SU-DHL-6 (cell line): ENCODE results near the gene WIZ.

Source experiments
- H2AFZ ChIP-seq: fragments of 200-600 bp; sonication (generic); 2 replicates; pipeline ENCODE4 v1.6.1; 2014; ENCODE audit warnings: low read depth, mild to moderate bottlenecking, moderate library complexity, mixed read lengths, antibody characterized with exemption, low read length; ENCODE audit not compliant: severe bottlenecking
- H3F3A ChIP-seq: fragments of 200-600 bp; shearing (Covaris generic); 2 replicates; pipeline ENCODE4 v1.6.0; 2016; ENCODE audit warnings: antibody characterized with exemption, mild to moderate bottlenecking; ENCODE audit not compliant: insufficient read depth
- H3K27ac ChIP-seq: fragments of 200-600 bp; sonication (generic); 2 replicates; pipeline ENCODE4 v1.5.1; 2016; ENCODE audit warnings: low read depth, mild to moderate bottlenecking, low read length, moderate library complexity, mixed read lengths
- H3K27me3 ChIP-seq: fragments of 200-600 bp; sonication (generic), shearing (Covaris generic); 2 replicates; pipeline ENCODE4 v1.6.0; 2014; ENCODE audit warnings: mild to moderate bottlenecking, low read length
- H3K36me3 ChIP-seq: fragments of 200-600 bp; sonication (generic); 2 replicates; pipeline ENCODE4 v1.6.1; 2014; ENCODE audit warnings: mild to moderate bottlenecking, low read length, mixed read lengths
- H3K4me2 ChIP-seq: fragments of 300-600, 200-600 bp; shearing (Covaris generic), sonication (generic); 2 replicates; pipeline ENCODE4 v1.6.0; 2014; ENCODE audit warnings: low read length, low read depth, mild to moderate bottlenecking; ENCODE audit not compliant: poor library complexity, severe bottlenecking
- H3K4me3 ChIP-seq: fragments of 200-600 bp; sonication (generic); 2 replicates; pipeline ENCODE4 v1.5.1; 2014; ENCODE audit warnings: antibody characterized with exemption, low read length, mild to moderate bottlenecking, mixed read lengths; ENCODE audit not compliant: insufficient read depth, poor library complexity, severe bottlenecking
- H3K79me2 ChIP-seq: fragments of 200-600 bp; sonication (generic); 2 replicates; pipeline ENCODE4 v1.6.1; 2014; ENCODE audit warnings: mild to moderate bottlenecking, low read length, moderate library complexity; ENCODE audit not compliant: insufficient read depth
- H3K9ac ChIP-seq: fragments of 200-600 bp; sonication (generic); 2 replicates; pipeline ENCODE4 v1.7.0; 2014; ENCODE audit warnings: mild to moderate bottlenecking, low read length
- H3K9me2 ChIP-seq: fragments of 200-600 bp; sonication (generic); replicated peaks from 2 replicates; pipeline ENCODE4 v1.6.1; 2014; ENCODE audit warnings: low read length; ENCODE audit not compliant: insufficient read depth
- H3K9me3 ChIP-seq: fragments of 200-600 bp; sonication (generic); 2 replicates; pipeline ENCODE4 v1.6.1; 2014; ENCODE audit warnings: low read length, mixed read lengths; ENCODE audit not compliant: insufficient read depth
- H4K20me1 ChIP-seq: fragments of 200-600 bp; sonication (generic); 2 replicates; pipeline ENCODE4 v1.6.1; 2014; ENCODE audit warnings: low read depth, mild to moderate bottlenecking, antibody characterized with exemption, low read length, moderate library complexity, mixed read lengths
- CTCF ChIP-seq: fragments of 200-600 bp; sonication (generic); IDR thresholded peaks from one replicate; pipeline ENCODE4 v1.5.1; 2017; ENCODE audit warnings: antibody characterized with exemption, mild to moderate bottlenecking, low read length, moderate library complexity; ENCODE audit not compliant: insufficient read depth, poor library complexity, severe bottlenecking
- EZH2phosphoT487 ChIP-seq: fragments of 200-600 bp; sonication (generic), shearing (Covaris generic); conservative IDR thresholded peaks from 2 replicates; pipeline ENCODE4 v1.6.1; 2018; ENCODE audit warnings: mild to moderate bottlenecking, antibody characterized with exemption, low read length, moderate library complexity, mixed read lengths

WIZ gene

DNA sequence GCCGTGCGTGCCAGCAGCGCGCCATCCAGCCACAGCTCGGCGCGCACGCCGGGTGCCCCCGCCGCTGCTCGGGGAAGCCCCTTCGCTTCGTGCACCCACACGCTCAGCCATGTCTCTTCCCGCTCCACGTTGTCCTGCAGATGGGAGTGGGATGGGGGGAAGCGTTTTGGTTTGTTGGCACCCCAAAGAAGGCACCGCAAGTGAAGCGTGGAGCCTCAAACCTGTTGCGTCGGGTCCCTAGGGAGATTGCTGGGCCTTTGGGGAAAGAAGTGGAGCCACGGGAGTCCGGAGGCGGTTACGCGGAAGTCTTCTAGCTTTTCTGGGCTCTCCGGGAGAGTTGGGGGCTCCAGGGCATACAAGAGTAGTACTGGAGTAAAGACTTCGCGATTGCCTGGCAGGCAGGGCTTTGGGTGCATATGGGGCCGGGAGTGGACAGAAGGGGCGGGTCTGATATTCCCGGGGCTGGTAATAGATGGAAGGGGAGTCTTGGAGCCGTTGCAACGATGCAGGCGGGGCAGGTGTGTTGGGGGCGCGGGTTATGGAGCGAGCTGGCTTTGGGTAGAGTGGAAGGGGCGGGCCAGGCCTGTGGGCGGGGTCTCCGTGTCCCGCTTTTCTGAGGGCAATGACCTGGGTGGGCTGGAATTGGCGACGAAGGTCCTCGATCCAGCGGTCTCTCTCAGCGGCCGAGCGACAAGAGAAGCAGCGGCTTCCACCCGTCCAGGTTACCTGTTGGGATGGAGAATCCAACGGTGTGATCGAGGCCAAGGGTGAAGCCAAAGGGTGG, 8.1 kb upstream of the WIZ start:
- no peaks in the 10 kb centered on the region for H3K36me3 ChIP-seq
- no peak overlapping the region for H3K4me2 ChIP-seq

DNA sequence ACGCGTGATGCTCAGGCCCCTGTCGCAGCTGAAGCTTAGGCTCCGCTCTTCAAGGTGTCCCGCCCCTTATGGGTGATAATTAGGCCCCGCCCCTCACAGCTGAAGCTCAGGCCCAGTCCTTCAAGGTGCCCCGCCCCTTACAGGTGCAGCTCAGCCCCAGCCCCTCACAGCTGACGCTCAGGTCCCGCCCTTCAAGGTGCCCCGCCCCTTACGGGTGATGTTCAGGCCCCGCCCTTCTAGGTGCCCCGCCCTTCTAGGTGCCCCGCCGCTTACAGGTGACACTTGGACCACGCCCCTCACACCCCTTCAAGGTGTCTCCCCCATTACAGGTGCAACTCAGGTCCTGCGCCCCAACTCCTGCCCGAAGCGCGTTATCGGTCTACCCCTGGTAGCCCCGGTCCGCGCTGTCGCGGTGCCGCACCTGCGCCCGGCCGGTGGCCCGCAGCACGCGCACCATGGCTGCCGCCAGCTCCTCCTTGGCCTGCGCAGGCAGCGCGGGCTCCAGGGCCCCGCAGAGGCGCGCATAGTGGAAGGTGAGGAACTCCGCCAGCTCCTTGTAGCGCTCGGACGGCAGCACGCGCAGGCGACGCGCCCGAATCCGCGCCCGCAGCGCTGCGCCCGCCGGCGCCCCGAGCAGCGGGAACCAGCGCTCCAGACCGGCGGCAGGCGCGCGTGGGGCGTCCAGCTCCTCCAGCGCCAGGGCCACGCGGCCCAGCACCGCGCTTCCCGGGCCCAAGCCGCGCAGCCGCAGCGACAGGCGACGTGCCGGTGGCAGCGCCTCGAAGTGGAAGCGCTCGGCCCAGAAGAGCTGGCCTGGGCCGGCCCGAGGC, 7.3 kb upstream of the WIZ start:
- no peak for TF ChIP-seq CTCF
- TF ChIP-seq EZH2phosphoT487, result no peak
- Histone ChIP-seq H3K36me3 (no peaks in the 10 kb centered on the region), H3K79me2 (no peaks in the 10 kb centered on the region), H3K9me3 (no peaks in the 10 kb centered on the region), H2AFZ (no peak overlapping the region), H3K27ac (no peak overlapping the region), H3K4me2 (no peak overlapping the region), H3K27me3 (no peaks in the 10 kb centered on the region), H3K4me3 (no peak overlapping the region), H3K9ac (no peak overlapping the region), H4K20me1 (no peaks in the 10 kb centered on the region), H3F3A (no peaks in the 10 kb centered on the region), H3K9me2 (no peaks in the 10 kb centered on the region)

More for the DNA sequence above, 8.1 kb upstream of the WIZ start:
- no peaks in the 10 kb centered on the region for H3K27me3 ChIP-seq
- H3K27ac ChIP-seq, result no peak overlapping the region
- TF ChIP-seq CTCF (no peak), EZH2phosphoT487 (no peak)
- H3K4me3 ChIP-seq, result no peak overlapping the region
- no peak overlapping the region for H3K9ac ChIP-seq
- H2AFZ ChIP-seq, result no peak overlapping the region
- H3F3A ChIP-seq, result no peaks in the 10 kb centered on the region
- no peaks in the 10 kb centered on the region for H3K79me2 ChIP-seq
- H3K9me3 ChIP-seq, result no peaks in the 10 kb centered on the region
- no peaks in the 10 kb centered on the region for H4K20me1 ChIP-seq
- no peaks in the 10 kb centered on the region for H3K9me2 ChIP-seq

- H3K4me3 ChIP-seq, result no peak overlapping the region
- no peak overlapping the region for H3K27ac ChIP-seq
- no peak overlapping the region for H2AFZ ChIP-seq
- no peaks in the 10 kb centered on the region for H3K9me2 ChIP-seq
- no peaks in the 10 kb centered on the region for H3K79me2 ChIP-seq
- H4K20me1 ChIP-seq, result no peaks in the 10 kb centered on the region
- H3K9me3 ChIP-seq, result no peaks in the 10 kb centered on the region
- H3K9ac ChIP-seq, result no peak overlapping the region
- no peaks in the 10 kb centered on the region for H3K27me3 ChIP-seq
- no peak overlapping the region for H3K4me2 ChIP-seq
- H3F3A ChIP-seq, result peaks cover 2% of the 10 kb centered on the region; the same call in 1 of the 2 replicates
- no peak for TF ChIP-seq EZH2phosphoT487
- TF ChIP-seq CTCF, result no peak
- H3K36me3 ChIP-seq, result no peaks in the 10 kb centered on the region
Observed at GRCh38 chr19:15456441-15456840, 6.7 kb upstream of the WIZ start.
